Psoas muscle (tissue), 8 donors: Measurements from ENCODE around the gene MYRIP. TPM values are rescaled to one million over a fixed set of nuclear protein-coding genes. Genes with fewer than 3 reads are reported as not detected.
"Not testable (repeated sequence)": the region's sequence is repeated elsewhere in the genome, so short reads cannot be mapped to it uniquely, and the experiment has no call there.

Experiments used
- ATAC-seq, 4 donors: fragments of 200-7000 bp; cut with Tn5 transposase; one replicate each; pipeline ENCODE4 v1.9.1; 2020; ENCODE audit warnings: moderate library complexity in 3 of 4, mild to moderate bottlenecking in 2 of 4
- DNase-seq, 2 donors: peaks; one replicate each; pipeline ENCODE4 v3.0.0-alpha.2; 2020
- H3K27ac ChIP-seq: fragments of 200-600 bp; one replicate; pipeline ENCODE4 v1.8.0; 2022
- H3K27me3 ChIP-seq, 3 donors: fragments of 200-600 bp in 1 of 3; one replicate each; pipeline versions ENCODE4 v1.6.1 to v1.8.0; 2013 to 2022; ENCODE audit warnings: low read length in 2 of 3, mild to moderate bottlenecking in 2 of 3, moderate library complexity in 1 of 3; ENCODE audit not compliant: insufficient read depth in 3 of 3
- H3K36me3 ChIP-seq, 2 donors: fragments of 200-600 bp in 1 of 2; one replicate each; pipeline versions ENCODE4 v1.6.1 to v1.8.0; 2013 to 2022; ENCODE audit warnings: low read depth in 1 of 2, mild to moderate bottlenecking in 1 of 2, moderate library complexity in 1 of 2; ENCODE audit not compliant: insufficient read depth in 1 of 2
- H3K4me1 ChIP-seq: fragments of 200-600 bp; one replicate; pipeline ENCODE4 v1.8.0; 2022
- H3K4me3 ChIP-seq: fragments of 200-600 bp; one replicate; pipeline ENCODE4 v1.8.0; 2022; ENCODE audit warnings: mild to moderate bottlenecking
- H3K9me3 ChIP-seq: fragments of 200-600 bp; one replicate; pipeline ENCODE4 v1.8.0; 2022
- WGBS, 3 donors: extraction: QIAGEN DNeasy Blood & Tissue Kit; methylation state at CpG; one replicate each; pipeline versions ENCODE4 v1.1.6 to v1.1.7; 2013; 5-methylcytosine and 5-hydroxymethylcytosine counted together
- intact Hi-C, 2 donors: fragments of 100-400 bp; cut with DNase I; formaldehyde crosslinking; loops; one replicate each; pipeline versions ENCODE4 v1.11.0 to v1.14.2; 2022
- polyA plus RNA-seq, 3 donors: library from polyadenylated mRNA; stranded (reverse); fragments of 200-250 nt; gene quantifications; one replicate each; pipeline ENCODE4 v1.2.3, GENCODE V29; 2013
- total RNA-seq, 4 donors: library from RNA; stranded (reverse); fragmentation: NEBNext Ultra II Directional in 2 of 4; extraction: Animal tissue kit (Norgen Biotek cat#: 25700) in 2 of 4; gene quantifications; one replicate each; pipeline versions ENCODE4 v1.2.1 to v1.2.4, GENCODE V29; 2021 to 2023
- TF ChIP-seq, protein P1 (sequence below): fragments of 200-600 bp; IDR thresholded peaks from one replicate; pipeline ENCODE4 v1.8.0; 2022; ENCODE audit warnings: antibody characterized with exemption
- donor health status: healthy with polysubstance abuse.
- donor health status: DM: no; HTN: no; CAD: no; lungs with moderate emphysema.
- donor health status: Bipolar disorder and iron deficiency.
- donor health status: healthy.
- donor health status: DM: yes; HTN: yes; CAD: no.
- donor health status: DM: no; HTN: no; CAD: no.
- donor health status: DM: no; HTN: no; CAD: no.
- donor health status: DM: yes; HTN: yes; CAD: no.

MYRIP gene
- total and polyA plus RNA-seq, 7 donors, result 0.35 to 2.8 (median 1.1) TPM

DNA sequence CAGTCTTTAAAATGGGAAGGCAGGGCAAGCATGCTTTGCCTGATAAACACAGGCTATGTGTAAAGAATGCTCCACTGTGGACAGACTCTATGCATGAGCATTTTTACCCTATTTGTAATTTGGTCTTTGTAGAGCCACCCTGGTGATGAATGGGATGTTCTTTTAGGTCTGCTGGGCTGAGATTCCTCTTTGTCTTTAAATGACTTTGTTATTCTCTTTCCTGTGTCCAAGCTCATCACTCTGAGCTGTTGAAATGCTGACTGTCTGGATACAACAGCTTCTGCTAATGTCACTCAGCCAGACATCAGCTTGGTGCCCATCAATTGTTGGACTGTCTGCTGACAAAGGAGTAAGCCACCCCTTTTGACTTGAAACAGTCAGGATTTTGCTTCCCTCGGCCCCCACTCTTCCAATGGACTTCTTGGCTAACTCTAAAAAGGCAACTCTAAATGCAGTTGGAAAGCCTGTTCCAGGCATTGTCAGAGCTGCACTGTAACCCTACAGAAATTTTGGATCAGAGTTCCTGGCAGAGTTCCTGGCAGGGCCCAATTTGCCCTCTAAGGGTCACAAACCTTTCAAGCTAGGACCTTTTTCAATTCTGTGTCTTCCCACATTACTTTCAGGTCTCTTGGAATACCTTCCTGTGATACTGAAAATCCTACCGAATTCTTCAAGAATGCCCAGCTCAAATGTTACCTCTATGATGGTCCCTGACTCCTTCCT lies 459.6 kb downstream of the MYRIP start:
- Histone ChIP-seq H3K9me3 (no peaks in the 10 kb centered on the region), H3K36me3 (no peaks in the 10 kb centered on the region), H3K4me1 (no peaks in the 10 kb centered on the region), H3K27ac (no peak overlapping the region), H3K27me3 (no peaks in the 10 kb centered on the region), H3K4me3 (no peak overlapping the region)
- intact Hi-C loops, result no loop called here
- TF ChIP-seq, protein P1, sequence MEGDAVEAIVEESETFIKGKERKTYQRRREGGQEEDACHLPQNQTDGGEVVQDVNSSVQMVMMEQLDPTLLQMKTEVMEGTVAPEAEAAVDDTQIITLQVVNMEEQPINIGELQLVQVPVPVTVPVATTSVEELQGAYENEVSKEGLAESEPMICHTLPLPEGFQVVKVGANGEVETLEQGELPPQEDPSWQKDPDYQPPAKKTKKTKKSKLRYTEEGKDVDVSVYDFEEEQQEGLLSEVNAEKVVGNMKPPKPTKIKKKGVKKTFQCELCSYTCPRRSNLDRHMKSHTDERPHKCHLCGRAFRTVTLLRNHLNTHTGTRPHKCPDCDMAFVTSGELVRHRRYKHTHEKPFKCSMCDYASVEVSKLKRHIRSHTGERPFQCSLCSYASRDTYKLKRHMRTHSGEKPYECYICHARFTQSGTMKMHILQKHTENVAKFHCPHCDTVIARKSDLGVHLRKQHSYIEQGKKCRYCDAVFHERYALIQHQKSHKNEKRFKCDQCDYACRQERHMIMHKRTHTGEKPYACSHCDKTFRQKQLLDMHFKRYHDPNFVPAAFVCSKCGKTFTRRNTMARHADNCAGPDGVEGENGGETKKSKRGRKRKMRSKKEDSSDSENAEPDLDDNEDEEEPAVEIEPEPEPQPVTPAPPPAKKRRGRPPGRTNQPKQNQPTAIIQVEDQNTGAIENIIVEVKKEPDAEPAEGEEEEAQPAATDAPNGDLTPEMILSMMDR, result no peak
- no peak for DNase-seq
- WGBS, 3 donors, result 81 to 92% (median 89%) methylated on average over 2 of the region's 2 CpGs
- no peak for ATAC-seq

DNA sequence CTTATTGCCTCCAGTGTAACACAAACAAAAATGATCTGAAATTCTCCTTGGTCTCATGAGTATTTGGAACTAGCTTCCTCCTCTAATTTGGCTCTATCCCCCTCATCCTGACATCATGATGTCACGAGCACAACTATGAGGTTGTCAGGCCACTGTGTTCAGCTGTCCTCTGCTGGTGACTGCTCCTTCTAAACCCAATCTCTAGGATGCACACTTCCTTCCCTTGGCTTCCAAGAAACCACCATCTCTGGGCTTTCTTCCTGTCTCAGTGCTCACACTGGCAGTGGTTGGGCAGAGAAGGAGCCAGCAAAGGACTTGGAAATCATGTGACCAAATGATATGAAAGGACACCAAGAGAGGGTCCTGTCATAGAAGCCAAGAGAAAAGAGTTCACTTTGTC lies 469.4 kb downstream of the MYRIP start:
- 0% methylated on average over 1 of the region's 1 CpG for WGBS, 3 donors
- ATAC-seq, result no peak

DNA sequence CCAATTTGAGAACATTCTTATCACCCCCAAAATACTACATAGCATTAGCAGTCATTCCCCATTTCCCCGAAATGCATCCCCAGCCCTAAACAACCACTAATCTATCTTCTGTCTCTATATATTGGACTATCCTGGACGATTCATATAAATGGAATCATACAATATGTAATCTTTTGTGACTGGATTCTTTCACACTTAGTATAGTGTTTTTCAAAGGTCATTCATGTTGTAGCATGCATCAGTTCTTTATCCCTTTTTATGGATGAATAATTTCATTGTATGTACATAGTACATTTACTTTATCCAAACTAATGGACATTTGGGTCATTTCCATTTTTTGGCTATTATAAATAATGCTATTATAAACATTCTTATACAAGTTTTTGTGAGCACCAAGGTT lies 472.6 kb downstream of the MYRIP start:
- DNase-seq, result no peak
- WGBS, 3 donors, result 78 to 88% (median 83%) methylated on average over 2 of the region's 2 CpGs
- no peak overlapping the region for H3K4me3 ChIP-seq
- no peaks in the 10 kb centered on the region for H3K27me3 ChIP-seq
- H3K27ac ChIP-seq, result no peak overlapping the region
- TF ChIP-seq, protein P1, result no peak
- H3K9me3 ChIP-seq, result peaks cover 4% of the 10 kb centered on the region
- no peaks in the 10 kb centered on the region for H3K4me1 ChIP-seq
- ATAC-seq, result no peak
- intact Hi-C loops, result no loop called here
- H3K36me3 ChIP-seq, result no peaks in the 10 kb centered on the region

More for the DNA sequence above, 469.4 kb downstream of the MYRIP start:
- intact Hi-C loops, result no loop called here
- no peaks in the 10 kb centered on the region for H3K27me3 ChIP-seq
- no peak for DNase-seq
- H3K4me3 ChIP-seq, result no peak overlapping the region
- H3K9me3 ChIP-seq, result no peaks in the 10 kb centered on the region
- H3K4me1 ChIP-seq, result no peaks in the 10 kb centered on the region
- H3K36me3 ChIP-seq, result no peaks in the 10 kb centered on the region
- TF ChIP-seq, protein P1, result no peak
- H3K27ac ChIP-seq, result no peak overlapping the region

DNA sequence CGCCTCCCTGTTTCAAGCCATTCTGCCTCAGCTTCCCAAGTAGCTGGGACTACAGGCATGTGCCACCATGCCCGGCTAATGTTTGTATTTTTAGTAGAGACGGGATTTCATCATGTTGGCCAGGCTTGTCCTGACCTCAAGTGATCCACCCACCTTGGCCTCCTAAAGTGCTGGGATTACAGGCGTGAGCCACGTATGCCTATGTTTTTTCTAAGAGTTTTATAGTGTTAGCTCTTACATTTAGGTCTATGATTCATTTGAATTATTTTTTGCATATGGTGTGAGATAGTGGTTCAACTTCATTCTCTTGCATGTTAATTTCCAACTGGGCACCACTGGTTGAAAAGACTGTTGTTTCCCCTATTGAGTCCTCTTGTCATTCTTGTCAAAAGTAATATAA lies 473.6 kb downstream of the MYRIP start:
- 70 to 82% (median 73%) methylated on average over 5 of the region's 5 CpGs for WGBS, 3 donors
- H3K36me3 ChIP-seq, ATAC-seq, H3K27me3 ChIP-seq, H3K9me3 ChIP-seq, H3K4me1 ChIP-seq, intact Hi-C loops, H3K4me3 ChIP-seq, DNase-seq, H3K27ac ChIP-seq: not testable (repeated sequence)

DNA sequence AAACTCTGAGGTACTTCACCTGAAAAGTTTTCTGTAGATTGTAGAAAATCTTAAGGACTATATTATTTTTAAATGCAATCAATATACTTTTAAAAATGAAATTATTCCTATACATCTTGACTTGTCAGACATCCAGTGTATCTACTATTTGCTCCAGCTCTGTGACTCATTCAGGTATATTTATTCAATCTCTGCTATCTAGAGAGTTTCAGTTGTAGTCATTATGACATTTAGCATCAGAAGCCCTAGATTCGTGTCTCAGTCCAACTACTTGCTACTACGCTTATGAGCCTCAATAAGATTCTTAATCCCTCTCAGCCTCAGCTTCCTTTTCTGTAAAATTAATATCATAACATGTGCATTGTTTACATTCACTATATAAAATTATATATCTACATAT lies 477.8 kb downstream of the MYRIP start:
- H3K9me3 ChIP-seq, result peaks cover 4% of the 10 kb centered on the region
- no peaks in the 10 kb centered on the region for H3K27me3 ChIP-seq
- 96 to 100% (median 97%) methylated on average over 2 of the region's 2 CpGs for WGBS, 3 donors
- H3K27ac ChIP-seq, result no peak overlapping the region
- DNase-seq (no peak), ATAC-seq (no peak)
- intact Hi-C loops, result no loop called here
- H3K4me1 ChIP-seq, result no peaks in the 10 kb centered on the region
- no peak overlapping the region for H3K4me3 ChIP-seq
- TF ChIP-seq, protein P1, result no peak
- no peaks in the 10 kb centered on the region for H3K36me3 ChIP-seq
